ENCODE results near the gene TMEM150B. TPM values are rescaled to one million over a fixed set of nuclear protein-coding genes. Genes with fewer than 3 reads are reported as not detected.

Gene TMEM150B
- total RNA-seq, 1 experiment from 2014 or later = not detected

DNA sequence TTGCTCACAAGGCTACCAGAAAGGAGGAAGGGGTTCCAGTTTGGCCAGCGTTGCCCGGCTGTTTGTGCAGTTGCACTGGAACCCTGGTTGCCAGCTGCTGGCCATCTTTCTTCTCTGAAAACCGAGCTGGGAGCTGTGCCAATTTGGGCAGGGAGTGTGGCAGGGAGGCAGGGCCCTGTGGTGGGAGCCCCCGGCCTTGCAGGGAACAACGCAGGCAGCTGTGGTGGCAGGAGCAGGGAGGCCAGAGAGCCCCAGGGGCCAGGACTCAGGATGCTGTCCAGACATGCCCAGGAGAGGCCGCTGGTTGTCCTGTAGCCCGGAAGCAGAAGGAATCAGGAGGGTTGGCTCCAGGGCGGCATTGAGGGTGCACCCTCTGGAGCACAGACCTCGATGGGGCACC, 19.3 kb upstream of the TMEM150B start:
- POLR2A ChIA-PET (ENCODE audit: unreplicated experiment) = no interaction called here
- CTCF ChIA-PET = no interaction called here
- H3K27me3 ChIP-seq (ENCODE audit: low read length) = no peaks in the 10 kb centered on the region
- intact Hi-C loops (cut with micrococcal nuclease) = no loop called here
- no peak overlapping the region for H3K27ac ChIP-seq (ENCODE audit: low read length)
- H2AFZ ChIP-seq (ENCODE audit: low read length) = no peak overlapping the region
- H3K9me3 ChIP-seq (ENCODE audit: low read length) = no peaks in the 10 kb centered on the region
- no peak for DNase-seq
- no peaks in the 10 kb centered on the region for H3K9me2 ChIP-seq (replicated peaks; ENCODE audit: low read length)
- no peak for ATAC-seq
- H3K36me3 ChIP-seq (ENCODE audit: low read depth, low read length) = no peaks in the 10 kb centered on the region; the same call in 1 of the 2 replicates
- no peak overlapping the region for H3K4me2 ChIP-seq (ENCODE audit: low read length)
- H3K9ac ChIP-seq (ENCODE audit: low read length) = no peak overlapping the region
- H3K79me2 ChIP-seq (ENCODE audit: low read length) = peaks cover 11% of the 10 kb centered on the region
- H3K4me1 ChIP-seq (ENCODE audit: insufficient read depth, low read length) = peaks cover 18% of the 10 kb centered on the region
- no peaks in the 10 kb centered on the region for H4K20me1 ChIP-seq (ENCODE audit: low read length)
- no TSS peak for BruUV-seq (replicated peaks)
- H3F3A ChIP-seq (ENCODE audit: low read length, unreplicated experiment) = no peaks in the 10 kb centered on the region
- no peak overlapping the region for H3K4me3 ChIP-seq (ENCODE audit: low read length)
- TF ChIP-seq, protein P1, sequence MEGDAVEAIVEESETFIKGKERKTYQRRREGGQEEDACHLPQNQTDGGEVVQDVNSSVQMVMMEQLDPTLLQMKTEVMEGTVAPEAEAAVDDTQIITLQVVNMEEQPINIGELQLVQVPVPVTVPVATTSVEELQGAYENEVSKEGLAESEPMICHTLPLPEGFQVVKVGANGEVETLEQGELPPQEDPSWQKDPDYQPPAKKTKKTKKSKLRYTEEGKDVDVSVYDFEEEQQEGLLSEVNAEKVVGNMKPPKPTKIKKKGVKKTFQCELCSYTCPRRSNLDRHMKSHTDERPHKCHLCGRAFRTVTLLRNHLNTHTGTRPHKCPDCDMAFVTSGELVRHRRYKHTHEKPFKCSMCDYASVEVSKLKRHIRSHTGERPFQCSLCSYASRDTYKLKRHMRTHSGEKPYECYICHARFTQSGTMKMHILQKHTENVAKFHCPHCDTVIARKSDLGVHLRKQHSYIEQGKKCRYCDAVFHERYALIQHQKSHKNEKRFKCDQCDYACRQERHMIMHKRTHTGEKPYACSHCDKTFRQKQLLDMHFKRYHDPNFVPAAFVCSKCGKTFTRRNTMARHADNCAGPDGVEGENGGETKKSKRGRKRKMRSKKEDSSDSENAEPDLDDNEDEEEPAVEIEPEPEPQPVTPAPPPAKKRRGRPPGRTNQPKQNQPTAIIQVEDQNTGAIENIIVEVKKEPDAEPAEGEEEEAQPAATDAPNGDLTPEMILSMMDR (conservative IDR thresholded peaks at IDR 0.05; ENCODE audit: low read depth, low read length) = no peak
- TF ChIP-seq EZH2 (IDR thresholded peaks at IDR 0.05; ENCODE audit: low read length, unreplicated experiment) (no peak), EZH2phosphoT487 (IDR thresholded peaks at IDR 0.05; ENCODE audit: borderline replicate concordance, low read length) (no peak)

DNA sequence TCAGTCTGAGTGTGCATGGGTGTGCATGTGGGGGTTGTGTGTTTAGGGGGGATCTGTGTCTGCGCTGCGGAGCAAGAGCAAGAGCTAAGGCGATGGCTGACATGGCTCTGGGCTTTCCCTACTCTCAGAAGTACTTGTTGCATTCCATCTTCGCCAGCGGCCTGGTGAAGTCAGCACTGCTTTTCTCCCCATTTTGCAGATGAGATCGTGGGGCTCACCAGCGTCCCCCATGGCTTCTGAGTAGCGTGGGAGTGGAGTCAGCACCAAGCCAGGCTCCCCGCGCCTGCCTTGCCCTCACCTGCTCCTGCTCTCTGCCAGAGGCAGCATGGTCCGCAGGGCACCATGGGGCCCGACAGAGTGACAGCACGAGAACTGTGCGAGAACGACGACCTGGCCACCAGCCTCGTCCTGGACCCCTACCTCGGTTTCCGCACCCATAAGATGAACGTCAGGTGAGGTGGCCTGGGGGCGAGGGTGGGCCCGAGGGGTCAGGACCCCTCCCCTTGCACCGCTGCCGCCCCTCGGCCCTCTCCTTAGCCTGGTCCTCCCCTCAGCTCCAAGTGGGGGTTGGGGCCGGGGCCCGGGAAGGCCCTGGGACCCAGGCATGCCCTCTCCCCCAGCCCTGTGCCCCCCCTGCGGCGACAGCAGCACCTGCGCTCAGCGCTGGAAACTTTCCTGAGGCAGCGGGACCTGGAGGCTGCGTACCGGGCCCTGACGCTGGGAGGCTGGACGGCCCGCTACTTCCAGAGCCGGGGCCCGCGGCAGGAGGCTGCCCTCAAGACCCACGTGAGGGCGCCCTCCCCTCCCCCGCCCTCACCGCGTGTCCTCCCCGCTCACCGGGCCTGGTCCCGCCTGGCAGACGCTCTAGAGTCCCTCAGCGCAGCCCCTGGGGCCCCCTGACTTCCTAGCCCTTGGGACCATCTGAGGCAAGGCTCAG, 16.7 kb upstream of the TMEM150B start:
- intact Hi-C loops (cut with micrococcal nuclease) = no loop called here
- no peaks in the 10 kb centered on the region for H4K20me1 ChIP-seq (ENCODE audit: low read length)
- POLR2A ChIA-PET (ENCODE audit: unreplicated experiment) = interaction anchor here (0.6 kb wide), 1 partner anchor 13 kb away, joined by 3 read pairs; no protein-coding TSS in a partner anchor
- H3K4me2 ChIP-seq (ENCODE audit: low read length) = peak overlapping the region; percentile 97
- peaks cover 27% of the 10 kb centered on the region for H3K4me1 ChIP-seq (ENCODE audit: insufficient read depth, low read length)
- H3K9me2 ChIP-seq (replicated peaks; ENCODE audit: low read length) = no peaks in the 10 kb centered on the region
- no TSS peak for BruUV-seq (replicated peaks)
- ATAC-seq = no peak
- no peaks in the 10 kb centered on the region for H3K27me3 ChIP-seq (ENCODE audit: low read length)
- H3F3A ChIP-seq (ENCODE audit: low read length, unreplicated experiment) = no peaks in the 10 kb centered on the region
- no peak overlapping the region; the same call in 1 of the 2 replicates for H3K4me3 ChIP-seq (ENCODE audit: low read length)
- no peaks in the 10 kb centered on the region for H3K36me3 ChIP-seq (ENCODE audit: low read depth, low read length)
- H3K79me2 ChIP-seq (ENCODE audit: low read length) = peaks cover 11% of the 10 kb centered on the region
- no peak overlapping the region for H3K9ac ChIP-seq (ENCODE audit: low read length)
- no peak for DNase-seq
- no peak overlapping the region for H3K27ac ChIP-seq (ENCODE audit: low read length)
- CTCF ChIA-PET = interaction anchor here (0.5 to 0.7 kb wide), 2 partner anchors 14 to 42 kb away, joined by 3 to 12 read pairs; partner anchors contain the start of gene TMEM238
- TF ChIP-seq EZH2phosphoT487 (IDR thresholded peaks at IDR 0.05; ENCODE audit: borderline replicate concordance, low read length) (no peak), EZH2 (IDR thresholded peaks at IDR 0.05; ENCODE audit: low read length, unreplicated experiment) (no peak)
- TF ChIP-seq, protein P1 (conservative IDR thresholded peaks at IDR 0.05; ENCODE audit: low read depth, low read length) = no peak
- no peaks in the 10 kb centered on the region for H3K9me3 ChIP-seq (ENCODE audit: low read length)
- no peak overlapping the region for H2AFZ ChIP-seq (ENCODE audit: low read length)

Measured in PC-3 (cell line).